ENCODE measurements around the gene RBMS2. TPM values are rescaled to one million over a fixed set of nuclear protein-coding genes. Genes with fewer than 3 reads are reported as not detected.

Gene RBMS2
- total and polyA plus RNA-seq, 10 of the 15 experiments (the other 5 are each of a cell fraction or from before 2014, with no cell fraction given), result 0.56 to 7.1 (median 2.4) TPM

- TF ChIP-seq ZBTB40 (IDR thresholded peaks at IDR 0.05; ENCODE audit: borderline replicate concordance) (no peak), POLR2AphosphoS5 (IDR thresholded peaks at IDR 0.05; ENCODE audit: low read length) (no peak), SKIL (IDR thresholded peaks at IDR 0.05; ENCODE audit: low read depth, poor library complexity, severe bottlenecking) (no peak), SREBF2 (IDR thresholded peaks at IDR 0.05; ENCODE audit: low read length) (no peak), MYB (IDR thresholded peaks at IDR 0.05; ENCODE audit: borderline replicate concordance, low read depth, low read length) (no peak), CBX5 (IDR thresholded peaks at IDR 0.05; ENCODE audit: low read depth) (no peak)
Measured at GRCh38 chr12:56479625-56480024, 42.0 kb upstream of the RBMS2 start (continued).
